Activated naive CD4-positive, alpha-beta T cell treated with anti-CD3 and anti-CD28 coated beads, Interleukin-2, amount 10 ng/mL, durations not matched to agents 7 days and 5 days (primary cell): ENCODE results near the gene GAREM2.

ENCODE experiments used
- CTCF ChIA-PET: fragments of 350-600 bp; sonication (Branson Sonifier 250); formaldehyde crosslinking; loops from one replicate; lab custom pipeline; 2021; ENCODE audit warnings: antibody characterized with exemption; lab: Charles Lee
- DNase-seq: peaks from one replicate; pipeline ENCODE4 v3.0.0-alpha.2; 2020
- H3K27ac Mint-ChIP-seq: one replicate; pipeline ENCODE4 v1.8.0; 2021; ENCODE audit warnings: mild to moderate bottlenecking, moderate library complexity, mixed read lengths
- H3K27me3 Mint-ChIP-seq: one replicate; pipeline ENCODE4 v1.8.0; 2021; ENCODE audit warnings: mild to moderate bottlenecking, mixed read lengths
- H3K36me3 Mint-ChIP-seq: one replicate; pipeline ENCODE4 v1.8.0; 2021; ENCODE audit warnings: mixed read lengths
- H3K4me1 Mint-ChIP-seq: one replicate; pipeline ENCODE4 v1.8.0; 2021; ENCODE audit warnings: mixed read lengths
- H3K4me3 Mint-ChIP-seq: one replicate; pipeline ENCODE4 v1.8.0; 2021; ENCODE audit warnings: mild to moderate bottlenecking, moderate library complexity, mixed read lengths
- H3K9me3 Mint-ChIP-seq: one replicate; pipeline ENCODE4 v1.8.0; 2021; ENCODE audit warnings: mixed read lengths

GAREM2 gene

DNA sequence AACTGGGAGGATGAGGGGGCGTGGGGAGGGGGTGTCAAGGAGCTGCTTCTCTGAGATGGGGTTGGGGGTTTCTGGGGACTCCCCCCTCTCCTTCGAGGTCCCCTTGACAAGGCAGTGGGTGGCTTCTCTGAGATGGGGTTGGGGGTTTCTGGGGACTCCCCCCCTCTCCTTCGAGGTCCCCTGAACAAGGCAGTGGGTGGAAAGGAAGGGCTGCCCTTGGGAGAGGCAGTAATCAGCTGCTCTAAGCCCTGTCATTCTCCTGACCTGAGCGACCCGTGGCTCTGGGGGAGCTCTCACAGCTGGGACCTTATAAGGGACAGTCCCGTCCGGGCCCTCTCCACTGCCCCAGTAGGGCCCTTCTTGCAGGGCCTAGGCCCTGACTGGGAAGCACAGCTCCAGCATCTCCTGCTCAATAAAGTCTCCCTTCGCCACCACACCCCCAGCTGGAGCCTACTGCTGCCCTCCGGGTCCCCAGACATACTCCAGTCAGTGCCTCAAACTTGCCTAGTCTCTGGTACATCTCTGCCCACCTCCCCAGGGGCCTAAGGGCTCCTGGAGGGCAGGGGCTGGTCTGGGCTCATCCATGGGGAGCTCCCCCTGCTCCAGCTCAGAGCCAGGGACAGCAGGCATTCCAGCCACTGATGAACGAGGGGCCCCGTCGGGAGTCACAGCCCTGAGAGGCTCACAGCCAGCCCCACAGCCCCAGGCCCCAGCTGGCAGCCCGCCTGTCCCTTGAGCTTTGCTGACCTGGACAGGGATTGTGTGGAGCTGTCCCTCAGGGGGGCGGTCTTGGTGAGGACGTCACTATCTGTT, 2.8 kb downstream of the GAREM2 start:
- no peak overlapping the region for H3K27ac Mint-ChIP-seq
- DNase-seq = no peak
- H3K27me3 Mint-ChIP-seq = peaks cover 96% of the 10 kb centered on the region
- H3K4me3 Mint-ChIP-seq = no peak overlapping the region
- peaks cover 3% of the 10 kb centered on the region for H3K36me3 Mint-ChIP-seq
- CTCF ChIA-PET = interaction anchor here (1.1 kb wide), 1 partner anchor 9 kb away, joined by 6 read pairs; no protein-coding TSS in a partner anchor
- H3K4me1 Mint-ChIP-seq = peaks cover 17% of the 10 kb centered on the region
- no peaks in the 10 kb centered on the region for H3K9me3 Mint-ChIP-seq

DNA sequence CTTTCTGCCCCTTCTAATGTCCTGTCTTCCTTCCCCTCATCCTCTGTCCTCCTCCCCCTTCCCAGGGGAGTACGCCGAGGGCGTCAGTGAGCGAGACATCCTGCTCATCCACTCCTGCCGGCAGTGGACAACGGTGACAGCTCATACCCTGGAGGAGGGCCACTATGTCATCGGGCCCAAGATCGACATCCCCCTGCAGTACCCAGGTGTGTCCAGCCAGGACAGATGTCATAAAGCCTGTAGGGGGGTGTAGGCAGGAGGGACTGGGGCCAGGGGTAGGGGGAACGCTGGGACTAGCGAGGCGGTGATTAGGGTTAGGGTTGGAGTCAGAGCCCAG, 3.4 kb downstream of the GAREM2 start:
- Mint-ChIP-seq H3K4me3 (no peak overlapping the region), H3K36me3 (peaks cover 3% of the 10 kb centered on the region), H3K4me1 (peaks cover 17% of the 10 kb centered on the region), H3K27ac (peak overlapping the region; percentile 2), H3K27me3 (peaks cover 96% of the 10 kb centered on the region), H3K9me3 (no peaks in the 10 kb centered on the region)
- CTCF ChIA-PET = interaction anchor here (1.1 kb wide), 1 partner anchor 9 kb away, joined by 6 read pairs; no protein-coding TSS in a partner anchor
- no peak for DNase-seq

DNA sequence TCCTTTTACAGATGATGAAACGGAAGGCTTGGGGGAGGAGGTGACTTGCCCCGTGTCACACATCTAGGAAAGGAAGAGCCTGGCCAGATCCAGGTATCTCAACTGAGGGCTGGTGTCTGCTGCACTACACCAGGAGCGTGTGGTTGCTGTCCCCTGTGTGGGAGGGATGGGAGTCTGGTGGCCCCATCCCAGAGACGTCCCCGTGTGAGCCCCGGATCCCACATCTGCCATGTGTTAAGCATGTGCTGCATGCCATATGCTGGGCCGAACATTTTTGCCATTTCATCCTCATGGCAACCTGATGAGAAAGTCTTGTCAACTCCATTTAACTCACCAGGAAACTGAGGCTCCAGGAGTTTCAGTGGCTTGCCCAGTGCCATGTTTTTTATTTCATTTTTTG, 4.2 kb downstream of the GAREM2 start:
- peaks cover 10% of the 10 kb centered on the region for H3K4me1 Mint-ChIP-seq
- no peak overlapping the region for H3K27ac Mint-ChIP-seq
- H3K9me3 Mint-ChIP-seq = no peaks in the 10 kb centered on the region
- H3K27me3 Mint-ChIP-seq = peaks cover 94% of the 10 kb centered on the region
- H3K4me3 Mint-ChIP-seq = no peak overlapping the region
- DNase-seq = no peak
- H3K36me3 Mint-ChIP-seq = peaks cover 1% of the 10 kb centered on the region
- CTCF ChIA-PET = no interaction called here

DNA sequence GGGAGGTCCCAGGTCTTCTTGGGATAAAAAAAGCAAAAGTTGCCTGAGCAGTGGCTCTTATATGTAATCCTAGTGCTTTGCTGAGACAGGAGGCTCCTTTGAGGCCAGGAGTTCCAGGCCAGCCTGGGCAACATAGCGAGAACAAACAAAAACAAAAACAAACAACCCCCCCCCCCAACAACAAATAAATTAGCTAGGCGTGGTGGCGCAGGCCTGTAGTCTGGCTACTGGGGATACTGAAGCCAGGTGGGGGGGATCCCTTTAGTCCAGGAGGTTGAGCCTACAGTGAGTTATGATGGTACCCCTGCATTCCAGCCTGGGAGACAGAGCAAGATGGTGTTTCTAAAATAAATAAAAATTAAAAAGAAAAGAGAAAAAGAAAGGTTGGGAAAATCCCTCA, 5.4 kb downstream of the GAREM2 start:
- H3K4me3 Mint-ChIP-seq = no peak overlapping the region
- peaks cover 1% of the 10 kb centered on the region for H3K36me3 Mint-ChIP-seq
- H3K27ac Mint-ChIP-seq = no peak overlapping the region
- peaks cover 97% of the 10 kb centered on the region for H3K27me3 Mint-ChIP-seq
- CTCF ChIA-PET = no interaction called here
- no peak for DNase-seq
- peaks cover 7% of the 10 kb centered on the region for H3K4me1 Mint-ChIP-seq
- H3K9me3 Mint-ChIP-seq = no peaks in the 10 kb centered on the region

DNA sequence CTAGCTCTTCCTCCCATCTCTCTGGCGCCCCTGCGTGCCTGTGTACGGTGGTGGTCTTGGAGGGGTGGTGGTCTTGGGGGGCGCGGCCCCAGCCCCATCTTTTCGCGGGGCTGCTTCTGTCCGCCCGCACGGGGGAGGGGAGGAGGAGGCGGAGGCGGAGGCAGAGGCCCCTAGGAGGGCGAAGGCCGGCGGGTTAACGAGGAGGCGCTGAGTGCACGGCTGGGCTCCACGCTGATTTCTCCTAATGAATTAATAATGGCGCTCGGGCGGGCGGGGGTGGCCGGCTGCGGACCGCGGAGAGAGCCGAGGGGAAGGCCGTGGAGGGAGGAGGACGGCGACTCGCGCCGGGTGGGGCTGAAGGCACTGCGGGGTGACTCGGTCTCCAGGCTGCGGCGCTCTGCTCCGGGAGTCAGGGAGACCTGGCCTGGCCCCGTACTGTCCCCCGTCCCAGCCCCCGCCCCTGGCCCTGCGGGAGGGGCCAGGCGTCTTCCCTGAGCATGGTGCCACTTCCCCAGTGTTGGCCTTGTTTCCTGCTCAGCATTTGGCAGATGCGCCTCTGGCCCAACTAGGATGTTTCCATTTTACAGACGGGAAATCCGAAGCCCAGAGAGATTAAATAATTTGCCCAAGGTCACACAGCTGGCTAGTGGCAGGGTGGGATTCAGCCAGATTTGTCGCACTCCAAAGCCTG, 6.0 kb downstream of the GAREM2 start:
- CTCF ChIA-PET = no interaction called here
- no peak overlapping the region for H3K4me3 Mint-ChIP-seq
- peaks cover 93% of the 10 kb centered on the region for H3K27me3 Mint-ChIP-seq
- no peak overlapping the region for H3K27ac Mint-ChIP-seq
- no peaks in the 10 kb centered on the region for H3K9me3 Mint-ChIP-seq
- H3K4me1 Mint-ChIP-seq = peaks cover 10% of the 10 kb centered on the region
- H3K36me3 Mint-ChIP-seq = peaks cover 1% of the 10 kb centered on the region
- no peak for DNase-seq

DNA sequence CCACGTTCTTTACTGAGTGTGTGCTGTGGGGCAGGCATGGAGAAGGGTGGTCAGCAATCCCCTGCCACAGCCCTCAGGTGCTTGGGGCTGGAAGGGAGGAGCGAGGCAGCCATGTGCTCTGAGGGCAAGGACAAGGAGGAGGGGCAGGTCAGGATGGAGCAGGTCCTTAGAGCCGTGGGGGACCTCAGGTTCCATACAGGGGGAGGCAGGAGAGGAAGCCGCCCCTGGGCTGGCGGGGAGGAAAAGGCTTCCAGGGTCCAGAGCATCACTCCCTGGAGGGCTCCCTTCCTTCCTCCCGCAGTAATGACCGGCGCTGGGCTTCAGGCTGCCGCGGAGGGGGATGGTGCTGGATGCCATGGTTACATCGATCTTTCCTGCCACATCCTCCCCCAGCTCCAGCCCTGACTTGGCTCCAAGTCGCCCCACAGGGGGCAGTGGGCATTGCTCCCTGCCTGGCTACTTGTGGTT, 6.6 kb downstream of the GAREM2 start:
- Mint-ChIP-seq H3K9me3 (no peaks in the 10 kb centered on the region), H3K36me3 (no peaks in the 10 kb centered on the region), H3K27me3 (peaks cover 90% of the 10 kb centered on the region), H3K4me3 (no peak overlapping the region), H3K27ac (no peak overlapping the region), H3K4me1 (peaks cover 9% of the 10 kb centered on the region)
- CTCF ChIA-PET = no interaction called here
- no peak for DNase-seq

DNA sequence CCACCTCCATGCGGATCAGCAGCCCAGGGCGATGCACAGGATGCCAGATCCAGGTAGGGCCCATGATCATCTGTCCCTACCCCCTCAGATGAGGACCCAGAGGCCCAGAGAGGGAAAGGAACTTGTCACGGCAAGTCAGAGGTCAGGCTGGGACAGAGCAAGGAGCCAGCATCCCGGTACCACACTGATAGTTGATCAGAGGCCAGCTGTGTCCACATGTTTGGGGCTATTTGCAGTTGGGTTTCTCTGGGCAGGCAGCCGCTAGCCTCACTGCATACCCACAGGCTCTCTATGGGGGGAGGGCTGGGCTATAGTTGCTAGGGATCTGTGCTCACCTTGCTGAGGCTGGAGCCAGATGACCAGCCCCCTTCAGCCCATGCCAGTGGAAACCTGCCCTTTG, 9.6 kb downstream of the GAREM2 start:
- peaks cover 22% of the 10 kb centered on the region for H3K4me1 Mint-ChIP-seq
- no peak overlapping the region for H3K27ac Mint-ChIP-seq
- no peaks in the 10 kb centered on the region for H3K9me3 Mint-ChIP-seq
- no peak for DNase-seq
- no peaks in the 10 kb centered on the region for H3K36me3 Mint-ChIP-seq
- CTCF ChIA-PET = interaction anchor here (2.0 kb wide), 1 partner anchor 10 kb away, joined by 7 read pairs; no protein-coding TSS in a partner anchor
- no peak overlapping the region for H3K4me3 Mint-ChIP-seq
- H3K27me3 Mint-ChIP-seq = peaks cover 72% of the 10 kb centered on the region

DNA sequence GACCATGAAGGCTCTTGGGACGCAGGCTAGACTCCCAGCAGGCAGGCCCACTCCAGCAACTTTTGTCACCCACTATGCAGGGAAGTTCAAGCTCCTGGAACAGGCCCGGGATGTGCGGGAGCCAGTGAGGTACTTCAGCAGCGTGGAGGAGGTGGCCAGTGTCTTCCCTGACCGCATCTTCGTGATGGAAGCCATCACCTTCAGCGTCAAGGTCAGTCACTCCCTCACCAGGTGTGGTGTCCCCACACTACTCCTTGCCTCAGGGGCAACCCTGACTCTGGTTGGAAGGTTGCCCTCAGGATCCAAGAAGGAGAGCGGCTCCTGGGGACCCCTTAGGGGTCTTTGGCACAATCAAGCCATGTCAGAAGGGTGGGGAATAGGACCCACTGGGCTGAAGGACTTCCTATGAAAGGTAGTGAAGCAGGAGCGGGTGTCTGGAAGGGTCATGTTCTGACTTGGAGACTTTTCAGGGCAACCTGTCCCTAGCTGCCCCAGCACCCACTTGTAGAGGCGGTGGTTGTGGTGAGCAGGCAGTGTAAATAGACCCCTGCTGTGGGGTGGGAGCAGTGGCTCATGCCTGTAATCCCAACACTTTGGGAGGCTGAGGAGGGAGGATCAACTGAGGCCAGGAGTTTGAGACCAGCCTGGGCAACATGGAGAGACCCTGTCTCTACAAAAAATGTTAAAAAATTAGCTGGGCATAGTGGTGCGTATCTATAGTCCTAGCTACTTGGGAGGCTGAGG, 10.2 kb downstream of the GAREM2 start:
- Mint-ChIP-seq H3K36me3 (peaks cover under 1% of the 10 kb centered on the region), H3K4me1 (peaks cover 22% of the 10 kb centered on the region), H3K9me3 (no peaks in the 10 kb centered on the region), H3K27me3 (peaks cover 66% of the 10 kb centered on the region), H3K27ac (no peak overlapping the region), H3K4me3 (peak overlapping the region; percentile 23)
- DNase-seq = no peak
- CTCF ChIA-PET = interaction anchor here (1.2 kb wide), 1 partner anchor 17 kb away, joined by 4 read pairs; no protein-coding TSS in a partner anchor

DNA sequence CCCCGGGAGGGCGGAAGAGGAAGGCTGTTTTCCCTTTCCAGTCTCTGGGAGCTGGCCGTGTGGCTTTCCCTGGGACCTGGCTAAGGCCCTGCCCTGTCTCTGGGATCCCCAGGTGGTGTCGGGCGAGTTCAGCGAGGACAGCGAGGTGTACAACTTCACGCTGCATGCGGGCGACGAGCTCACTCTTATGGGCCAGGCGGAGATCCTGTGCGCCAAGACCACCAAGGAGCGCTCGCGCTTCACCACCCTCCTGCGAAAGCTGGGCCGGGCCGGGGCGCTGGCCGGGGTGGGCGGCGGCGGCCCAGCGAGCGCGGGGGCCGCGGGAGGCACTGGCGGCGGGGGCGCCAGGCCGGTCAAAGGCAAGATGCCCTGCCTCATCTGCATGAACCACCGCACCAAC, 11.2 kb downstream of the GAREM2 start:
- CTCF ChIA-PET = interaction anchor here (1.0 to 1.7 kb wide), 9 partner anchors 8 to 331 kb away, joined by 3 to 6 read pairs (median 4); partner anchors contain the start of gene KIF3C
- no peak for DNase-seq
- H3K4me1 Mint-ChIP-seq = peaks cover 22% of the 10 kb centered on the region
- H3K4me3 Mint-ChIP-seq = peak overlapping the region; percentile 55
- peaks cover 1% of the 10 kb centered on the region for H3K36me3 Mint-ChIP-seq
- peaks cover 55% of the 10 kb centered on the region for H3K27me3 Mint-ChIP-seq
- H3K9me3 Mint-ChIP-seq = no peaks in the 10 kb centered on the region
- H3K27ac Mint-ChIP-seq = no peak overlapping the region

DNA sequence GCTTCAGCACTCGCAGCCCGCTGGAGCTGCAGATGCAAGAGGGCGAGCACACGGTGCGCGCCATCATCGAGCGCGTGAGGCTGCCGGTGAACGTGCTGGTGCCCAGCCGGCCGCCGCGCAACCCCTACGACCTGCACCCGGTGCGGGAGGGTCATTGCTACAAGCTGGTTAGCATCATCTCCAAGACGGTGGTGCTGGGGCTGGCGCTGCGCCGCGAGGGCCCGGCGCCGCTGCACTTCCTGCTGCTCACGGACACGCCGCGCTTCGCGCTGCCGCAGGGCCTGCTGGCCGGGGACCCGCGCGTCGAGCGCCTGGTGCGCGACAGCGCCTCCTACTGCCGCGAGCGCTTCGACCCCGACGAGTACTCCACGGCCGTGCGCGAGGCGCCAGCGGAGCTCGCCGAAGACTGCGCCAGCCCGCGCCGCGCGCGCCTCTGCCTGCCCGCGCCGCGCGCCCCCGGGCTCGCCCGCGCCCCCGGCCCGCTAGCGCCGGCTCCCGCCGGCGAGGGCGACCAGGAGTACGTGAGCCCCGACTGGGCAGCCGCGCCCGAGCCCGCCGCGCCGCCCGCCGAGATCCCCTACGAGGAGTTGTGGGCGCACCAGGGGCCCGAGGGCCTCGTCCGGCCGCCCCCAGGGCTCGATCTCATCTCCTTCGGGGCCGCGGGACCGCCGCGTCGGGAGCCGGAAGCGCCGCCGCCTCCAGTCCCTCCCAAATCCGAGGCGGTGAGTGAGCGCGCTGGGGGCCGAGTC, 11.8 kb downstream of the GAREM2 start:
- Mint-ChIP-seq H3K27me3 (peaks cover 49% of the 10 kb centered on the region), H3K4me1 (peaks cover 18% of the 10 kb centered on the region), H3K27ac (no peak overlapping the region), H3K4me3 (peak overlapping the region; percentile 78), H3K36me3 (peaks cover 1% of the 10 kb centered on the region), H3K9me3 (no peaks in the 10 kb centered on the region)
- DNase-seq = peak; percentile 92
- CTCF ChIA-PET = interaction anchor here (0.6 to 1.7 kb wide), 11 partner anchors 9 to 331 kb away, joined by 3 to 6 read pairs (median 4); partner anchors contain the start of genes ASXL2 and KIF3C

DNA sequence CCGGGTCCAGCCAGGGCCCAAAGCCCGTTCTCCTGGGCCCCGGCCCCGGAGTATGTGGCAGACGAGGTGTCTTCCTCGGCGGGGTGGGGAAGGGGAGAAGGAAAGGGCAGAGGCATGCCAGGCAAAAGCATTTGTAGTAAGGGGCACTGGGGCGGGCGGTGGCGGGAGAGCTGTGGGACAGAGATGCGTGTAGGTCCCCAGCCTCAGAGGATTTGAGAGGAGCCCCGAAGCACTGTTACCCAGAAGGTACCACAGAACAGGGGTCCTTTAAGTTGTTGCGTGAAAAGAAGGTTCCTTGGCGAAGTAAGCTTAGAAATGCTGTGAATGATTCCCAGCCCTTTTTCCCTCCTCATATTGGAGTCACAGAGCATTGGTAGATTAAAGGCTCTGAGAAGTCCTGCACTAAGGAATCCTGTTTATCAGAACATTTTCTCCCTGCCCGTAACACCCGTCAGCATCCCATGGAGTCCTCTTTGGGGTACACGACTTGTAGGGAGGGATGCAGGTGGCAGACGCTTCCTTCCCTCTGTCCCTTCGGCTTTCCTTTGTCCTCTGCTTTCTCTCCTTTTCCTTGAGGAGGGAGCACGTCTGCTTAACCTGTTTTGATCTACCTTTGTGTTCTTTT, 12.5 kb downstream of the GAREM2 start:
- peaks cover 18% of the 10 kb centered on the region for H3K4me1 Mint-ChIP-seq
- H3K27ac Mint-ChIP-seq = no peak overlapping the region
- H3K9me3 Mint-ChIP-seq = no peaks in the 10 kb centered on the region
- H3K27me3 Mint-ChIP-seq = peaks cover 42% of the 10 kb centered on the region
- CTCF ChIA-PET = interaction anchor here (0.6 to 1.7 kb wide), 8 partner anchors 9 to 332 kb away, joined by 3 to 6 read pairs (median 4); partner anchors contain the start of genes ASXL2 and KIF3C
- DNase-seq = no peak
- H3K36me3 Mint-ChIP-seq = peaks cover 2% of the 10 kb centered on the region
- H3K4me3 Mint-ChIP-seq = peak overlapping the region; percentile 78

DNA sequence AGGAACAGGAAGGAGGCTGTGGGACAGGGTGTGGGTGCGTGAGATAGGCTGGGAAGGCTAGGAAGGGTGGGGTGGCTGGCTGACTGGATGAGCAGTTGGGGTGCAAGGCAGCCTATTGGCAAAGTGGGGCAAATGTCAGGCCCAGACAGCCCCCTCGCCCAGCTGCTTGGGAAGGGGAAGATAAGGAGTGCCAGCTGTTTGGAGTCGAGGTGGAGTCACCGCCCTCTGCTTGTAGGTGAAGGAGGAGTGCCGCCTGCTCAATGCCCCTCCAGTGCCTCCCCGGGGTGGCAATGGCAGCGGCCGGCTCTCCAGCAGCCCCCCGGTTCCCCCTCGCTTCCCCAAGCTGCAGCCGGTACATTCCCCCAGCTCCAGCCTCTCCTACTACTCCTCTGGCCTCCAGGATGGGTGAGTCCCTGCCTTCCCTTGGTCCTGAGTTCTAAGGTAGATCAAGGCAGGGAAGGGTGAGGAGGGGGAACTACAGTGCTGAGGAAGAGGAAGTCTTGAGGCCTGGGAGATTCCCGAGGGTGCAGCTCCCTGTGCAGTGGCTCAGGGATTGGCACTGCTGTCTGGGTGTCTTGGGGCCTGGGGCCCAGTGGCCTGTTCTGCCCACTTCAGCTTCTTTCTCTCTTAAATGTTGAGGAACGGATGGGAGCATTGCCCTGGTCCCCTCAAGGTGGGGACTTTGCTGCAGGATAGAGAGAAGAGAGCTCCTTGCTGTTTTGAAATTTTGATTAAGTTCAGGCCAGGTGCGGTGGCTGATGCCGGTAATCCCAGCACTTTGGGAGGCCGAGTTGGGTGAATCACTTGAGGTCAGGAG, 13.3 kb downstream of the GAREM2 start:
- peaks cover 35% of the 10 kb centered on the region for H3K27me3 Mint-ChIP-seq
- H3K27ac Mint-ChIP-seq = no peak overlapping the region
- H3K9me3 Mint-ChIP-seq = no peaks in the 10 kb centered on the region
- peak overlapping the region; percentile 78 for H3K4me3 Mint-ChIP-seq
- H3K4me1 Mint-ChIP-seq = peaks cover 18% of the 10 kb centered on the region
- CTCF ChIA-PET = no interaction called here
- peaks cover 5% of the 10 kb centered on the region for H3K36me3 Mint-ChIP-seq
- DNase-seq = no peak
